GM21576 (cell line): ENCODE measurements around the gene CLRN1.
"Not testable (repeated sequence)": the region's sequence is repeated elsewhere in the genome, so short reads cannot be mapped to it uniquely, and the experiment has no call there.

ENCODE experiments used
- ATAC-seq: cut with Tn5 transposase; IDR thresholded peaks from one replicate; pipeline ENCODE4 v1.9.1; 2021; ENCODE audit warnings: mild to moderate bottlenecking, moderate library complexity; ENCODE audit not compliant: unreplicated experiment

The CLRN1 gene, protein sequence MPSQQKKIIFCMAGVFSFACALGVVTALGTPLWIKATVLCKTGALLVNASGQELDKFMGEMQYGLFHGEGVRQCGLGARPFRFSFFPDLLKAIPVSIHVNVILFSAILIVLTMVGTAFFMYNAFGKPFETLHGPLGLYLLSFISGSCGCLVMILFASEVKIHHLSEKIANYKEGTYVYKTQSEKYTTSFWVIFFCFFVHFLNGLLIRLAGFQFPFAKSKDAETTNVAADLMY

DNA sequence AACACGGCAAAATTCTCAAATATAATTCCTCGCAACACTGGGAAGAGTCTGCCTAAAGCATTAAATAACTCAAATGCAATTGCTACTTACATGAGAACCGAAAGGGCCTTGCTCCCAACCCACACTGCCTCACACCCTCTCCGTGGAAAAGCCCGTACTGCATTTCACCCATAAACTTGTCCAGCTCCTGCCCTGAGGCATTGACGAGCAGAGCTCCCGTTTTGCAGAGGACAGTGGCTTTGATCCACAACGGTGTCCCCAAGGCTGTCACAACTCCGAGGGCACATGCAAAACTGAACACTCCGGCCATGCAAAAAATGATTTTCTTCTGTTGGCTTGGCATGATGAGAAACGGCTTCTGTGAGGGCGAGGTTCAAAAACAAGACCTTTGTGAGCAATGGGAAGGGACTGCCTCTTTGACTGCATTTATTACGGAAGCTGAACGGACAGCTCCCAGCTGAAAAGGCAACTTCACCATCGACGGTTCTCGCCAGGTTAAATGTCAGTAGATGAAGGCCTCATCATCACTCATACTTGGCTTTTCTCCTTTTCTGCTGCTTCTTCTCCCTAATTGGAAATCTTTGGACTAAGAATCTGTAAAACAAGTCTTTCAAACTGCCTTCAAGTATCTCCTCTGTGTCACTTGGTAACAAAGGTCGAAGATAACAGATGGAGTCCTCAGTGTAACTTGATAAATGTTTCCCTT lies at the start of gene CLRN1:
Gene CLRN1 (minus strand): TSS at position 362 of the 706 bp plus-strand sequence. CDS start 19 bp downstream, at position 343.
- ATAC-seq, result no peak

DNA sequence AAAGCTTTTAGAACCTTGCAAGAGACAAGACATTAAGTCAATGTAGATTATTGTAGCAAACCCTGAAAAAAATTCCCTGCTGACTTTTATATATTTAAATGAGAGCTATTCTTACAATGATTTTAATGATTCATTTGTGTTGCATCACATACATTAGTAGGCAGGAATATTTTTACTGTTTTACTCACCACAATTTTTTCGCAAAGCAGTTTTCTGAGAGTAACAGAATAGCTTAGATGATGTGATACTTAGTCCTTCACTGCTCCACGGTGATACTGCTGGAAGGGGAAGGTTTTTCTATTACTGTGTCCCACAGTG lies 43.9 kb upstream of the CLRN1 start:
- no peak for ATAC-seq

DNA sequence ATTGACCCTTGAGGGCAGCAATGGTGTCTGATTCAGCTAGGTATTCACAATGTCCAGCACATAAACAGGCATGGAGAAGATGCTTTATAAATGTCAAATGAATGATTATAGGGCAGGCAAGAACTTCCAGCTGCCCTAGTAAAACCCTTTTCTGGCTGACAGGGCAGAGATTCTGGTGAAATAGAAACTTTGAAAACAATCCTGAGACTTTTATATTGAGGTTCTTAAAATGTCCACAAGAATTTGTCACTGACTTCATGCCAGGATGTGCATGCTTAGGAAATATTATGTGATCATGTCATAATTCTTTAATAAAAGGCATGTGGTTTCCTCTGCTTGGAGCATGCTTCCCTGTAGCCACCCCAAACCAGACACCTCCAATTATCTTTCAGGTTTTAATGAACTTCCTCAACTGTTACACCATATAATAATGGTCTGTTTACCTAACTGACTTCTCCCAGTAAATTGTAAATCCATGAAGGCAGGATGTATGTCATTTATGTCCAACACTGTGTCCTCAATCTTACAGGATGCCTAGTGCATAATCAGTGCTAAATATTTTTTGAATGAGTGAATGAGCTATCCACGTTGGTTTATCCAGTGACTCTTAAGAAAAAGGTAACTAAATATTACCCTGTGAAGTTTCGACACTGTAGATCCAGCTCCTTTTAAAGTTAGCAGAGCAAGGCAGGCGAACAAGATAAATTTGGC lies 43.4 kb upstream of the CLRN1 start:
- no peak for ATAC-seq

DNA sequence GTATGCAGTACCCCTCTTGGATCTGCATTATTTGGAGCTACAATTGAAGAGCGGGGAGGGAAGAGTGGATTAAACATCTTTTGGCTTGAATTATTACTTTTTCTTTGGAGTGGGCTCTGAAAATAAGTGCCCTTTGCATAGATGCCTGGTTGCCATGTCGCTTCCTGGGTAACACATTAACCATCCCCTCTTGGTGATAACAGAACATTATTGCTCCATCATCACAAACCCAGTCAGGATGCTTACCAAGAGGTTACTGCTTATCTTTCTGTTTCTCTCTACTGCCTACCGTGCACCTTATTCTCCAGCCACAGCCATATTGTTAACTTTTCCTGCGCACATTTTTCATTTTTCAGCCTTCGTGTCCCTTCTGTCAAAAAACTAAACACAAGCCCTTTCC lies 42.7 kb upstream of the CLRN1 start:
- no peak for ATAC-seq

DNA sequence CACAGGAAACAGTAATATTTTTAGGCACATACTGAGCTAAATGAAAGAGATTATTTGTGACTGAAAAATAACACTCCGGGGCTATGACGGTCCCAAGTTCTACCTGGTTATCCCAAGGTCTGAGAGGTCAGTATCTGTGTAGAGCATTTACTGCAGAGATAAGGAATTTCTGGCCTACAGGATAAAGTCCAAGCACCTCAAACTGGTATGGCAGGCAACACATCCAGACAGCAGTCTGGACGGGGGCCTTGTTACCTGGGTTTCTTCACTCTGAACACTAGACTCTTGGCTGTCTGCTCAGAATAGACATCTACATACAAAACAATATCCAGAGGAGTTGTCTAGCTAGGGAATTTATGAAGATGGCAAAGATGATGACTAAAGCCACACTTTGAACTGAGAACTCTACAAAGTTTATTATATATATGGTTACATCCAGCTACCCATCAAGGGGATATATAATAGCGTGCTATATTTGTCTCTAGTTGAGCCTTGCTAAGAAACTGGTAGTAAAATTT lies 42.0 kb upstream of the CLRN1 start:
- ATAC-seq, result no peak

DNA sequence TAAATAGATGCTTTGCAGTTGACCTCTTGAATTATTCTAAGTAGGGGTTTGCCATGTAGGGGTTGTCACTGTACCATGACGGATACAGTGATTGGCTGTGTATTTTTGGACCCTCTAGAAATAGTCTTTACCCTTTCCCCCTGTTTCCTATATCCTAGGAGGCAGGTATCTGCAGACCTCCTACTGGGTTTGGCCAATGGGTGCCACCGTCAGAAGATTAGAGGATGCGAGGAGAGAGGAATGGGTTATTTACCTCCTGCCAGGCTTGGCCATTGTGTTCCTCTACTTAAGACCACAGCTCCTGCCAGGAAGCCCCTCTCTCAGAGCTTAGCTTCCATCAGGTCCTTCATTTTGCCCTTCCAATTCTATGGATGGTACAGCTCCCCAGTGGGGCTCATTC lies 40.2 kb upstream of the CLRN1 start:
- no peak for ATAC-seq

DNA sequence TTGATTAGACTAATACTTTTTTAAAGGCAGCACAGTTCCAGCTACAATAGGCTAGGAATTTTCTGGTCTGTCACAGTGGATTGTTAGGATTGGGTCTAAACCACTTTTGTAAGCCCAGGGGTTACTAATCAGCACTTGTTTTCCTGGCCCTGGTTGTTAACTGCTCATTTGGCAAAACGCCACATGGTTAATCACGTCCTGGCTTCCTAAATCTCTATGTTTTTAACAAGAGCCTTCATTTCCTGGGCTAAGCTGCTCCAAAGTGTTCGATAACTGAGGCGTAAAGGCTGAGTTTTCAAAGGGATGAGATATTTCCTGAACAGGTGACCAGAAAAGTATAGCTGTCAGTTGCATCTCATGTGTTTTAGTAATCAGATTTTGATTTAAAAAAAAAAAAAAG lies 38.9 kb upstream of the CLRN1 start:
- ATAC-seq, result no peak

DNA sequence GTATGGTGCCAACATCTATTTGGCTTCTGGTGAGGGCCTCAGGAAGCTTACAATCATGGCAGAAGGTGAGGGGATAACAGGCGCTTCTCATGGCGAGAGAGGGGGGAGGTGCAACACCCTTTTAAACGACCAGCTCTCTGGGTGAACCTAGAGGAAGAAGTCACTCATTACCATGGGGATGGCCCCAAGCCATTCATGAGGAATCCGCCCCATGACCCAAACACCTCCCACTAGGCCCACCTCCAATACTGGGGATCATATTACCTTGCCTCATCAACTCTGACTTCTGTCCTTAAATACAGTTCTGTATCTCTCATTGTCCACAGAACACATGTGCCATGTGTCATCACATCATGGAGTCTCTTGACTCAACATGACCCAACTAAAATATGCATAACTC lies 37.5 kb upstream of the CLRN1 start:
- ATAC-seq, result no peak

DNA sequence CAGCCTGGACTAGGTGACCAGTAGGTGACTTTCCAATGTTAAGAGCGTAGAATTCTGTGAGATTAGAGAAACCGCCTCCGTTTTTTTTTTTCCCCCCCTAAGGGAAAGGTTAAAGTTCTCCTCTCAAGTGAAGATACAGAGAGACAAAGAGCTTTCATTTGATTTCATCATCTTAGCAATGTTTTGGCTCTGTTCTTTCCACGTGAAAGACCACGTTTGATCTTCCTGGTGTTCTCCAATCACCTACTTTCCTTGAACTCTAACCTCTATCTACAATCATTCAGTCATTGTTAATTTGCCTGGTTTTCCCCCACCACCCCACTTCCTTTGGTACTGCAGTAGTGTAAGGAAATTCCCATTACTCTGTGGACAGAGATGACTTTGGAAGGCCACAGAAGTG lies 36.9 kb upstream of the CLRN1 start:
- ATAC-seq, result no peak

DNA sequence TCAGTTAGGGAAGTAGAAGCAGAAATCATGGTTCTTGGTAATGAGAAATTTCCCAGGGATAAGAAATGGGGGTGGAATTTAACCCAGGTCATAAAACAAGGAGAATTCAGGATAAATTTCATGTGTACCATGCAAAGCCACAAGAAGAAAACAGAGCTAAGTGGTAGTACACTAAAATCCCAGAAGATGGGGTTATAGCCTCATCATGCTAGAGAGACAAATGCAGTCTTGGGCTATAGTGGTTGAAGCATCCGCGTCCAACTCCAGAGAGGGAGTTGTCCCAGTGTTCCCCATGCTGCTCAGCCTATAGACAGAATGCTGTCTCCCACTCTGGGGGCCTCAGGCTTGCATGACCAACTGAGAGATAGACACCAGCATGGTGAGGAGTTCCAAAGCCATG lies 36.2 kb upstream of the CLRN1 start:
- no peak for ATAC-seq

DNA sequence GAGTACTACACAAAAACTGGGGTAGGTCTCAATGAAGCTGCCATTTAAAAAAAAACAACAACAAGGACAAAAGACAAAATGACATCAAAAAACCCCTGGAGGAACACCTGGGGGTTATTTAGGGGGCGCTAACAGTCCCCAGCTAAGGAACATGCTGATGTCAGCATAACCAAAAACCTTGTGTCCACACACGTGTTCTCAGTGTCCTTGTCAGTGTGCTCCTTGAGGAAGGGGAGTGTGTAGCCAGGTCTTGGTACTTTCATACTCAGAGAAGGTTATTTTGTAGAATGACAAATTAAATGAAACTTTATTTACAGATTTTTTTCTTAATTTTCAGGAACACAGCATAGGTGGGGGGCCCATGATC lies 31.2 kb upstream of the CLRN1 start:
- no peak for ATAC-seq

DNA sequence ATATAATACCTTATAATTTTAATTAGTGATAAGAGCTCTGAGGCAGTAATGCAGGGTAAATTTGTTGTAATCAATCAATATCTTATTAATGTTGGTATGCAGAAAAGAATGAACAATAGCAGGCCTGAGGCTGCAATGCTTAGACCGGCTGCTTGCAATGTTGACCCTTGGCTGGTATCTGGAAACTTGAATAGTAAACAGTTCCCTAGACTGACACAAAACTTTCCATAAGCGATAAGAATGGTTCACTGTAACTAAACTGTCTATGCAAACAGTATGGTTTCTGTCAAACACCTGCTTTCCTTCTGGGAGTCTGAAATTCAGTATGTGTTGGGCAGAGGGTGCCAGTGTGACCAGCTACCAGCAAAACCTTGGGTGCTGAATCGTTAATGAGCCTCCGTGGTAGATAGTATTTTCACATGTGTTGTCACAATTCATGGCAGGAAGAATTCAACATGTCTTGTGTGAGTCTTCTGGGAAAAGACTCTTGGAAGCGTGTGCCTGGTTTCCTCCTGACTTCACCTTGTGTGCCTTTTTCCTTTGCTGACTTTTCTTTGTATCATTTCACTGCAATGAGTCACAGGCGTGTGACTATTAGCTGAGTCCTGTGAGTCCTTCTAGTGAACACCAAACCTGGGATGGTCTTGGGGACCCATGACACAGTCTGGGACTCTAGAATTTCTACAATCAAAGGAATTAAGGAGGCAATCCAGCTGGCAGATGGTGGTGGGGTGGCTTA lies 30.7 kb upstream of the CLRN1 start:
- no peak for ATAC-seq

DNA sequence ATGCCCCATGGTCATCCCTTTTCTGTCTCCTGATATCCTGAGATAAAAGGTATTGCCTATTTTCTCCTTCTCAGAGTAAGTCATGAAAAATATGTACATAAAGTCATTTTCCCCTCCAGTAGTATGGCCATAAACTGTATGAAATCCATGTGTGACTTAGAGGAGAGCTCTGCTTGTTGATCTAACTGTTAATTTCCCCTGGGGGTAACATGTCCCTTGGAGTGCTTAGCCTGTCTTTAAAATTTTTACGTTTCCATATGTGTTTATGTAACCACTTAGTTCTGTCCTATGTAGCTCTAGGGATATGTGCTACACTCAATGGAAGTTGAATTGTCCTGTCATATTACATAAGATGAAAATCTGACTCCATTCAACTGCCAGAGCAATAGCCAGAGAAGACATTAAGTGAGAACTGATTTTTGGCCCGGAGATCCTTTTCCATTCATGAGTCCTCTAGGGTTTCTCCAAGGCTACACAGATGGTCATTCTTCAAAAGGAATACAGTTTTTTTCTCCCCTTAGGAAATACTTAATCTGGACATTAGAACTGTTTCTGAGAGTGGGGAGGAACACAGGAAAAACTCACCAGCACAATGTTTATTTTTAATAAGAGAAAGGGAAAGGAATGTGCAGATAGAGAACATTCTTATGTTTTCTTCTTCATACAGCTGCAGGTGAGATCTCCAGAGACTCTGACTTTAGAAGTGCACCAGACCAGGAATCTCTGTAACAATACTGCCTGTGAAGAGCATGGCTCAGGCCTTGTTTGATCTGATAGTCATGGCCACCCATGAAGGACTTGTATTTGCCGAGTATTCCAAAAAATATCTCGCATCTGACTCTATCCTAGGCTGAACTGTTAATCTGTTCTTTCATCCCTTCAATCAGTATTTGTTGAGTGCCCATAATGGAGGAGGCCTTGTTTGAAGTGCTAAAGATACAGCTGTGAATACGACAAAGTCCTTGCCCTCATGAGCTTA lies 29.8 kb upstream of the CLRN1 start:
- no peak for ATAC-seq

DNA sequence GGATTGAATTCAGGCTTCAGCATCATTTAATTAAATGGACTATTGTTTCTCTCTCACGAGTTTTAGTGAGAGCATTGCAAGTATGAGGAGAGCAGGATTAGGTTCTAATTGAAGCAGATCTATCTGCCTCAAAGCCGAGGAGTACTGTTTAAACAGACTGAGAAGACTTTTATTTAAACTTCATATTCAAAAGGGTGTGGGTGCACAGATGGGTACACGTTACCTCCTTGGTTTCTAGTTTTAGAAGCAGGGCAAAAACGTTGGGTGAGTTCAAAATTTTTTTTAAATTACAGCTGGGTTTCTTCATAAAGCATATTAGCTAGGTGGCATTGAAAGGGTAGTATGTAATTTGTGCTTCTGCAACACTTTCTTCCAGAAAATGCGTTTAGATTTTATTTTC lies 26.5 kb upstream of the CLRN1 start:
- no peak for ATAC-seq

DNA sequence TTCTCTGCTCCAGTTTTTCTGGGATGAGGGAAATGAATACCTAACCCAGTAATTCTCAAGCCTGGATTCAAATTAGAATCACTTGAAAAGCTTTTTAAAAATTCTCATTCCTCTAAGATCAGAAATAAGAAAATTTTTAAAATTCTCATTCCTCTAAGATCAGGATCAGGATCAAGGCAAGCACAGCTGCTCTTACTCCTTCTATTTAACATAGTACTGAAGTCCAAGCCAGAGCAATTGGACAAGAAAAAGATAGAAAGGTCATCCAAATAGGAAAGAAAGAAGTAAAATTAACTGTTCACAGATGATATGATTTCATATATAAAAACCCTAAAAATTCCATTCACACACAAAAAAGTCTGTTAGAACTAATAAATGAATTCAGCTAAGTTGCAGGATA lies 24.2 kb upstream of the CLRN1 start:
- ATAC-seq, result no peak

DNA sequence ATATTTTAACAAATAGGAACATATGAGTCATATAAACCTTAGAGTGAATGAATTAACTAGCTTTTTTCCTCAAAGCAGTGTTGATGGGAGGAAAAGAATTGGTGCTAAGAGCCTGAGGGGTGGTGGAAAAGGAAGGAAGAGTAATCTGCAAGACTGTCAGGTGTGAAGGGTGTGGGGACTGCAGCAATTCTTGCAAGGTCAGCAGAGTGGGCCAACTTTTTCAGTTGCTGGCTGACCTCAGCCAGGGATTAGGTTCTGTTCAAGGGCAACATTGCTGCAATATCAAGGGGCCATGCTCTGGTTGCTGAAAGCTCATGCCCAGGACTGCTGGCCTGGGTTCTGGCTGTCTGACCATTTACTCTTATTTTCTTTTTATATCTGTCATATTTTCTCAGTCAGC lies 23.0 kb upstream of the CLRN1 start:
- no peak for ATAC-seq

DNA sequence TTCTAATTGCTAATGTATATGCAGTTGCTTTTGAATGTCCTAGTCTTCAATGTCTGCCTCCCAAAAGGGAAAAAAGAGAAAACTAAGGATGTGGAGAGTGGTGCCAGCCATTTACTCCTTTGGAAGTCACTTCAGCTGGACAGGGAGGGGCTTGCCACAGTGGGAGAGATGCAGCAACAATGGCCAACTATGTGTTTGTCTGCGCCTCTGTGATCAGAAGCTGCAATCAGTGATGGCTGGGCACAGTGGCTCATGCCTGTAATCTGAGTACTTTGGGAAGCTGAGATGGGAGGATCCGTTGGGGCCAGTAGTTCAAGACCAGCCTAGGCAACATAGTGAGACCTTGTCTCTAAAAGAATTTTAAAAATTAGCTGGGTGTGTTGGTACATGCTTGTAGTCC lies 16.7 kb upstream of the CLRN1 start:
- no peak for ATAC-seq

DNA sequence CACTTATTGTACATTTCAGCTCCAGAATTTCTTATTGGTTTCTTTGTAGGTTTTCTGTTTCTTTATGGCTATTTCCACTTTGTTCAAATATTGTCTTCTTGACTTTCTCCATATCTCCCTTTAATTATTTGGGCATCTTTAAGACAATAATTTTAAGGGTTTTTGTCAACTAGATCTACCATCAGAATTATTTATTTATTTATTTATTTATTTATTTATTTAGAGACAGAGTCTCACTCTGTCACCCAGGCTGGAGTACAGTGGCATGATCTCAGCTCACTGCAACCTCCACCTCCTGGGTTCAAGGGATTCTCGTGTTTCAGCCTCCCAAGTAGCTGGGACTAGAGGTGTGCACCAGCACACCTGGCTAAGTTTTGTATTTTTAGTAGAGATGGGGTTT lies 15.9 kb upstream of the CLRN1 start:
- ATAC-seq, result not testable (repeated sequence)

DNA sequence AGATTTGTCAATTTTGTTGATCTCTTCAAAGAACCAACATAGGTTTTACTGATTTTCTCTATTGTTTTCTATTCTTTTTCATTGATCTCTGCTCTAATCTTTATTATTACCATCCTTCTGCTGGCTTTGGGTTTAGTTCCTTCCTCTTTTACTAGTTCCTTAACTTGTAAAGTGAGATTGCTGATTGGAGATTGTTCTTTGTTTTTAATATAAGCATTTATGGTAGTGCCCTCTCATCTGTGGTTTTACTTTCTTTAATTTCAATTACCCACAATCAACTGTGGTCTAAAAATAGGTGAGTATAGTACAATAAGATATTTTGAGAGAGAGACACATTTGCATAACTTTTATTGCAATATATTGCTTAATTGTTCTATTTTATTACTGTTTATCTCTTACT lies 13.2 kb upstream of the CLRN1 start:
- no peak for ATAC-seq

DNA sequence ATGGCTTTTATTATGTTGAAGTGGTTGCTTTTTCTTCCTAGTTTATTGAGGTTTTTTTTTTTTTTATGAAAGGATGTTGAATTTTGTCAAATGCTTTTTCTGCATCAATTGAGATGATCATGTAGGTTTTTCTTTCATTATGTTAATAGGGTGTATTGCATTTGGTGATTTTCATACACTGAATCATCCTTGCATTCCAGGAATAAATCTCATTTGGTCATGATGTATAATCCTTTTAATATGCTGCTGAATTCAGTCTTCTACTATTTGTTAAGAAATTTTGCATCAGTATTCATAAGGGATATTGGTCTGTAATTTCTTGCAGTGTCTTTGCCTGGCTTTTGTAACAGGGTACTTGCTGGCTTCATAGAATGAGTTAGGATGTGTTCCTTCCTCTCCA lies 11.5 kb upstream of the CLRN1 start:
- ATAC-seq, result no peak
